Testis (tissue), 3 donors: Measurements from ENCODE around the gene DISC1. TPM values are rescaled to one million over a fixed set of nuclear protein-coding genes. Genes with fewer than 3 reads are reported as not detected.

Experiments used
- DNase-seq: peaks from one replicate; pipeline ENCODE4 v3.0.0-alpha.2; 2019
- H3K27ac ChIP-seq, 2 donors: fragments of 200-600 bp; sonication (generic); one replicate each; pipeline ENCODE4 v1.5.1; 2019
- H3K27me3 ChIP-seq: fragments of 200-600 bp; sonication (generic); one replicate; pipeline ENCODE4 v1.5.1; 2019
- H3K36me3 ChIP-seq: fragments of 200-600 bp; sonication (generic); one replicate; pipeline ENCODE4 v1.5.1; 2017; ENCODE audit warnings: low read depth; ENCODE audit errors: missing control alignments
- H3K4me1 ChIP-seq: fragments of 200-600 bp; sonication (generic); one replicate; pipeline ENCODE4 v1.5.1; 2019
- H3K4me3 ChIP-seq, 2 donors: fragments of 200-600 bp; sonication (generic); one replicate each; pipeline ENCODE4 v1.5.1; 2017 to 2019
- H3K9me3 ChIP-seq: fragments of 200-600 bp; sonication (generic); one replicate; pipeline ENCODE4 v1.5.1; 2017
- CTCF ChIP-seq, 3 experiments: fragments of 450-650 bp in 2 of 3; fragments of 200-600 bp in 1 of 3; sonication (generic) in 1 of 3; IDR thresholded peaks; one replicate each; pipeline ENCODE4 v1.5.1; 2016 to 2019; ENCODE audit warnings: antibody characterized with exemption in 3 of 3, mild to moderate bottlenecking in 2 of 3, moderate library complexity in 1 of 3
- POLR2A ChIP-seq: fragments of 450-650 bp; IDR thresholded peaks from one replicate; pipeline ENCODE4 v1.6.1; 2017; ENCODE audit warnings: antibody characterized with exemption, mild to moderate bottlenecking, moderate library complexity
- WGBS, 2 donors: methylation state at CpG; one replicate each; pipeline ENCODE4 v1.1.5; 2018; 5-methylcytosine and 5-hydroxymethylcytosine counted together
- intact Hi-C: fragments of 100-400 bp; cut with DNase I; formaldehyde crosslinking; loops from one replicate; pipeline ENCODE4 v1.15.1; 2023; ENCODE audit warnings: low total_unique reads
- polyA plus RNA-seq: library from polyadenylated mRNA; stranded (reverse); fragments of 350-450 nt; fragmentation: Illumina TruSeq; extraction: RNeasy Lipid Tissue Mini Kit (QIAGEN cat#74804); gene quantifications from one replicate; pipeline ENCODE4 v1.2.3, GENCODE V29; 2014; ENCODE audit warnings: low read depth, low replicate concordance; ENCODE audit not compliant: insufficient read depth
- total RNA-seq, 2 donors: library from RNA; depleted of rRNA; stranded (reverse); fragments of >200 nt; gene quantifications; one replicate each; pipeline ENCODE4 v1.2.3, GENCODE V29; 2016

DISC1 gene
- total and polyA plus RNA-seq, 3 donors from 2014 or later = 1.8 to 6.8 (median 5.7) TPM

- intact Hi-C loops = no loop called here
- Histone ChIP-seq H3K4me3 (no peak overlapping the region), H3K9me3 (no peaks in the 10 kb centered on the region), H3K27me3 (no peaks in the 10 kb centered on the region), H3K36me3 (no peaks in the 10 kb centered on the region), H3K4me1 (peaks cover 9% of the 10 kb centered on the region), H3K27ac (no peak overlapping the region)
- DNase-seq = no peak
- TF ChIP-seq POLR2A (no peak), CTCF (IDR thresholded peaks at IDR 0.05) (no peak)
- 40 to 75% methylated on average over 3 to 11 of the region's 11 CpGs for WGBS, 2 donors
These were observed 67.5 kb downstream of the DISC1 start for GRCh38 chr1:231694075-231694431.

- Histone ChIP-seq H3K4me3 (no peak overlapping the region), H3K9me3 (no peaks in the 10 kb centered on the region), H3K27ac (no peak overlapping the region), H3K36me3 (no peaks in the 10 kb centered on the region), H3K27me3 (no peaks in the 10 kb centered on the region), H3K4me1 (peaks cover 9% of the 10 kb centered on the region)
- 61 to 83% methylated on average over 12 to 18 of the region's 18 CpGs for WGBS, 2 donors
- TF ChIP-seq CTCF (IDR thresholded peaks at IDR 0.05) = no peak
- no peak for TF ChIP-seq POLR2A
- intact Hi-C loops = no loop called here
- DNase-seq = no peak
These were observed 68.0 kb downstream of the DISC1 start for GRCh38 chr1:231694465-231695077.

GRCh38 chr1:231695439-231696255 lies 69.1 kb downstream of the DISC1 start:
- Histone ChIP-seq H3K4me3 (no peak overlapping the region), H3K4me1 (peaks cover 9% of the 10 kb centered on the region), H3K27ac (no peak overlapping the region), H3K36me3 (no peaks in the 10 kb centered on the region), H3K9me3 (no peaks in the 10 kb centered on the region), H3K27me3 (no peaks in the 10 kb centered on the region)
- TF ChIP-seq POLR2A = no peak
- TF ChIP-seq CTCF (IDR thresholded peaks at IDR 0.05) = no peak
- intact Hi-C loops = no loop called here
- no peak for DNase-seq
- 88 to 91% methylated on average over 6 to 8 of the region's 8 CpGs for WGBS, 2 donors

GRCh38 chr1:231699784-231700183 lies 73.2 kb downstream of the DISC1 start:
- DNase-seq = no peak
- H3K27ac ChIP-seq = no peak overlapping the region
- no peaks in the 10 kb centered on the region for H3K36me3 ChIP-seq
- no peaks in the 10 kb centered on the region for H3K9me3 ChIP-seq
- 42 to 58% methylated on average over 2 of the region's 2 CpGs for WGBS, 2 donors
- H3K4me1 ChIP-seq = no peaks in the 10 kb centered on the region
- H3K4me3 ChIP-seq = no peak overlapping the region
- TF ChIP-seq CTCF (IDR thresholded peaks at IDR 0.05) (no peak), POLR2A (no peak)
- intact Hi-C loops = no loop called here
- no peaks in the 10 kb centered on the region for H3K27me3 ChIP-seq
